NB4 (cell line): ENCODE data around the gene SCN2B.

Source experiments
- DNase-seq: peaks from one replicate; pipeline ENCODE4 v3.0.0; 2010; ENCODE audit warnings: low read depth
- H3K4me3 ChIP-seq: one replicate; pipeline ENCODE4 v1.5.1; 2011; ENCODE audit warnings: mild to moderate bottlenecking, low read depth, low read length, moderate library complexity
- MYC ChIP-seq: IDR thresholded peaks from 2 replicates; pipeline ENCODE4 v1.6.1; 2011; ENCODE audit warnings: low read depth, low read length
- POLR2A ChIP-seq: IDR thresholded peaks from 2 replicates; pipeline ENCODE4 v1.6.1; 2011; ENCODE audit warnings: mild to moderate bottlenecking; ENCODE audit not compliant: insufficient read length; ENCODE audit errors: extremely low read depth
- TF ChIP-seq, protein P1 (sequence below): IDR thresholded peaks from one replicate; pipeline ENCODE4 v1.5.1; 2012; ENCODE audit warnings: low read depth, low read length
- TF ChIP-seq, protein P2 (sequence below): IDR thresholded peaks from 2 replicates; pipeline ENCODE4 v1.6.1; 2011; ENCODE audit warnings: low read depth, low read length

Gene SCN2B

DNA sequence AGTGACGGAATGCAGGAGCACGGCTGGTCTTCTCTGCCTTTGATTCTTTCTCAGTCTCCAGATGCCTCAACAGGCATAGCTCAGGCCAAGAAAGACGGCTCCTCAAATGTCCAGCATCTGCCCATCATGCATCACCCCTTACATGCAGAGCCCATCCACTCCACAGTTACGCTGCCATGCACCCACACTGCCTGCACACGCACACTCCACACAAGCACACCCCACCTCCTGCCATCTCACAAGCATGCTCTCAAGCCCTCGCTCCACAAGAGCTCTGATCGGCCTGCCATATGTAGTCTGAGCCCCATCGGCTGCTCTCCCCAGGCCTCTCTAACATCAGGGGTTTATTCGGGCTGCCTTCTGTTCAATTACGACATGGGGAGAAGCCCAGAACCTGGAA, 42.6 kb downstream of the SCN2B start:
- no peak for DNase-seq
- no peak overlapping the region for H3K4me3 ChIP-seq
- TF ChIP-seq POLR2A (no peak), MYC (no peak)
- TF ChIP-seq, protein P1, sequence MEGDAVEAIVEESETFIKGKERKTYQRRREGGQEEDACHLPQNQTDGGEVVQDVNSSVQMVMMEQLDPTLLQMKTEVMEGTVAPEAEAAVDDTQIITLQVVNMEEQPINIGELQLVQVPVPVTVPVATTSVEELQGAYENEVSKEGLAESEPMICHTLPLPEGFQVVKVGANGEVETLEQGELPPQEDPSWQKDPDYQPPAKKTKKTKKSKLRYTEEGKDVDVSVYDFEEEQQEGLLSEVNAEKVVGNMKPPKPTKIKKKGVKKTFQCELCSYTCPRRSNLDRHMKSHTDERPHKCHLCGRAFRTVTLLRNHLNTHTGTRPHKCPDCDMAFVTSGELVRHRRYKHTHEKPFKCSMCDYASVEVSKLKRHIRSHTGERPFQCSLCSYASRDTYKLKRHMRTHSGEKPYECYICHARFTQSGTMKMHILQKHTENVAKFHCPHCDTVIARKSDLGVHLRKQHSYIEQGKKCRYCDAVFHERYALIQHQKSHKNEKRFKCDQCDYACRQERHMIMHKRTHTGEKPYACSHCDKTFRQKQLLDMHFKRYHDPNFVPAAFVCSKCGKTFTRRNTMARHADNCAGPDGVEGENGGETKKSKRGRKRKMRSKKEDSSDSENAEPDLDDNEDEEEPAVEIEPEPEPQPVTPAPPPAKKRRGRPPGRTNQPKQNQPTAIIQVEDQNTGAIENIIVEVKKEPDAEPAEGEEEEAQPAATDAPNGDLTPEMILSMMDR: no peak
- TF ChIP-seq, protein P2, sequence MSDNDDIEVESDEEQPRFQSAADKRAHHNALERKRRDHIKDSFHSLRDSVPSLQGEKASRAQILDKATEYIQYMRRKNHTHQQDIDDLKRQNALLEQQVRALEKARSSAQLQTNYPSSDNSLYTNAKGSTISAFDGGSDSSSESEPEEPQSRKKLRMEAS: no peak

DNA sequence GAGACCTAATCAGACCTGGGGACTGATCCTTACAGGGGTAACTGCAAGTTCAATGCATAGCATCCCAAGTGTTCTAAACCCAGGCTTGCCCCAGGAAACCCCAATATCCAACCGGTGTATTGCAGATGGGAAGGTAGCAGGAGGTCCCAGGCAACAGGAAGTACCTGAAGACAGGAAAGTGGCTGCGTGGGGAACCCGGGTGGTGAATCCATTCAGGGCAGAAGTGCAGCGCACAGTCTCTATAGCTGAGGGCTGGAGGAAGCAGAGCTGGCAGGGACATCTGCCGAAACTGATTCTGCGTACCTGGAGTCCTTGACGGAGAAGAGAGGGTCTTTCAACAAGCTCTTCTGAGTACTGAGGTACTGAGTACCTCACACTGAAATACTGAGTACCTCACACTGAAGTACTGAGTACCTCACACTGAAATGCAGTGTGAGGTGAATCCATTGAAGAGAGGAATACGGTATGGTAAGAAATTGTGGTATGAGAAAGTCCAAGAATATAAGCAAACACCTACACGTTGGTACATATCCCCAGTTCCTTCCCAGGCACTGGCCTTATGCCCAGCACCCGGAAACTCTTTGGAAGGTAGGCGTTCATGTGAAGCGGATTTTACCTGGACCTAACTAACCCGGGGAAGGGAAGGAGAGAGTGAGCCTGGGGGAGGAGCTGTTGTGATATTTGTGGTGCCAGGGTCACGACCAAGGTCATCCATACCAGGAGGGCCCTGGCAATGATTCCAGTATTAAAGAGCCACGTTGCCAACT, 43.9 kb downstream of the SCN2B start:
- TF ChIP-seq POLR2A: no peak
- TF ChIP-seq, protein P1: no peak
- TF ChIP-seq MYC: no peak
- TF ChIP-seq, protein P2: no peak
- no peak overlapping the region for H3K4me3 ChIP-seq
- DNase-seq: no peak

DNA sequence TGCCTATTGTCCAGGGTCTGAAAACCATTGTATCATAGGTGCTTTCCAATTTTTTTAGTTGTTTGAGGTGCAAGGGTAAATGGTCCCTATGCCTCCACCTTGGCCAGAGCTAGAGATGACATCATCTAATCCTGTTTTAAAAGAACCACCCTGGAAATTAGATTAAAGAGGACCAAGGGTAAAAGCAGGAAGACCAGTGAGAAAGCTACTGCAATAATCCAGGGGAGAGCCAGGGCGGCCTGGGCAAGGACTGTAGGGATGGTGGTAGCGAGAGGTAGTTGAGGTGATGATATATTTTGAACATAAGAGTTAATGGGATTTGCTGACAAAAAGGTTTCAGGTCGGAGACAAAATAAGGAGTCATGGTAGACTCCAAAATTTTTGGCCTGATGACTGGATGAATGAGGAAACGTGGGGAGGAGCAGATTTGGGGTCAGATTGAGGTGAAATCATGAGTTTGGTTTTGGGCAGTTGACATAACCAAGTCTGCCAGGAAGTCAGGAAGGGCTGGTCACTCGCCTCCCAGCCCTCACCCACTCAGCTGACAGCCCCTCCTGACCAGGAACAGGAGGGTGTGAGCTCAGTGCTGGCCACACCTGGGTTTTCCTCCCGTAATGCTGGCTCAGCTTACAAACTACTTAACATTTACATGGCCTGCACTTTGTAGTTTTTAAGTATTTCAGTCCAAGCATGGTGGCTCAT, 46.8 kb downstream of the SCN2B start:
- no peak for DNase-seq
- H3K4me3 ChIP-seq: no peak overlapping the region
- no peak for TF ChIP-seq POLR2A
- TF ChIP-seq, protein P2: no peak
- TF ChIP-seq, protein P1: no peak
- TF ChIP-seq MYC: no peak

DNA sequence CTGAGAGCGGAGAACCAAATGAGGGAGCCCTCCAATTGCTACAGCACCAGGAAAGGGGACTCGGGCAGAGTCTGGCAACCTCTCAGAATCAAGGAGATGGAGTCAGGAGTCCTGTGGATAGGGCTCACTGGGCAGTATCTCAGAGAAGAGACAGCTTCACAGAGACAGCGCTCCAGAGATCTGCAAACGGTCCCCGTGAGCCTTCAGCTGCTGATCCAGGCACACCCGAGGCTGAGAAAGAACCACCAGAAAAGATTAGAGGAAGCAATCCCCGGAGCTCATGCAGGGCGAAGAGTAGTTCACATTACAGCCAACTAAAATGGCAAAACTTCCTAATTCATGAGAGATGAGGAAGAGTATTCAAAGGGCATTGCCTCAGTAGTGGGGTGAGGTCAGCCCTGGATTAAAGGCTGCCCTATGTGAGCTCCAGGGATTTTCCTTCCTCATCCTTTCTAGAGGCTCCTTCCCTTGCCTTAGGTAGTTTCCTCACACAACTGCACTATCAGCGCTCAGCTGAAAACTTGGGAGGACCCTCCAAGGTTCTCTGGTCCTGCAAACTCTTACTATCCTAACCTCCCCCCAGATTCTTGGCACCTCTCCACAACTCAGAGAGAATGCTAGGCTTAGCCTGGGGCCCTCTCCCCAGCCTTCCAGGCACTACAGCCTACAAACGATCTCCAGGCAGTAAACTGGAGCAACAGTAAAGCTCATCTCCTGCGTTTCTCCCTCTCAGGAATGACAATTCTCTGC, 47.5 kb downstream of the SCN2B start:
- DNase-seq: no peak
- TF ChIP-seq, protein P1: no peak
- TF ChIP-seq, protein P2: no peak
- TF ChIP-seq POLR2A (no peak), MYC (no peak)
- no peak overlapping the region for H3K4me3 ChIP-seq

DNA sequence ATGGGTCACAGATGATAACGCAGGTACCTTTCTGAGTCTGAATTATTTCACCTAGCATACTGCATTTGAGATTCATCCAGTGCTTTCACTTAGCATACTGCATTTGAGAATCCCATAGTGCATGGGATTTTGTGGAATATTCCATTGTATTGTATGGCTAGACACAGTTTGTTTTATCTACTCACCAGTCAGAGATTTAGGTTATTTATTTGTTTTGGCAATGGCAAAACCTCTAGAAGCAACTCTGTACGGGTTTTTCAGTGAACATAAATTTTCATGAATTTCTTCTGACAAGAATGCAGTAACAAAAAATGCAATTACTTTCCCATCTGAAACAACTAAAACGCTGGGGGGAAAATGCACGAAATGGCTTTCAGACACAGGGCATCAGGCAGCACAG, 48.1 kb downstream of the SCN2B start:
- H3K4me3 ChIP-seq: no peak overlapping the region
- TF ChIP-seq POLR2A (no peak), MYC (no peak)
- TF ChIP-seq, protein P1: no peak
- TF ChIP-seq, protein P2: no peak
- DNase-seq: no peak
